Measurements from ENCODE around the gene ADAMTSL3.
"Not testable (repeated sequence)": the region's sequence is repeated elsewhere in the genome, so short reads cannot be mapped to it uniquely, and the experiment has no call there.

The ADAMTSL3 gene

GRCh38 chr15:84033793-84034553 lies 380.1 kb downstream of the ADAMTSL3 start:
- Histone ChIP-seq H3K36me3 (ENCODE audit: control insufficient read depth, insufficient read depth, low read length) (no peaks in the 10 kb centered on the region), H3K27me3 (replicated peaks; ENCODE audit: control insufficient read depth, insufficient read depth, low read length) (no peaks in the 10 kb centered on the region; the same call in 1 of the 2 replicates), H3K4me3 (replicated peaks; ENCODE audit: low read depth, low read length) (no peak overlapping the region)
- DNase-seq (ENCODE audit: extremely low read depth, insufficient read length) = no peak
- no peak for TF ChIP-seq CTCF (IDR thresholded peaks at IDR 0.05; ENCODE audit: insufficient read depth, low read length, poor library complexity, severe bottlenecking)

- Histone ChIP-seq H3K4me3 (replicated peaks; ENCODE audit: low read depth, low read length) (no peak overlapping the region), H3K36me3 (ENCODE audit: control insufficient read depth, insufficient read depth, low read length) (no peaks in the 10 kb centered on the region), H3K27me3 (replicated peaks; ENCODE audit: control insufficient read depth, insufficient read depth, low read length) (no peaks in the 10 kb centered on the region; the same call in 1 of the 2 replicates)
- DNase-seq (ENCODE audit: extremely low read depth, insufficient read length) = no peak
- peak; percentile 54 for TF ChIP-seq CTCF (IDR thresholded peaks at IDR 0.05; ENCODE audit: insufficient read depth, low read length, poor library complexity, severe bottlenecking)
Measured at GRCh38 chr15:84034578-84035398, 380.9 kb downstream of the ADAMTSL3 start.

GRCh38 chr15:84035399-84035766 lies 381.5 kb downstream of the ADAMTSL3 start:
- Histone ChIP-seq H3K27me3 (replicated peaks; ENCODE audit: control insufficient read depth, insufficient read depth, low read length) (no peaks in the 10 kb centered on the region; the same call in 1 of the 2 replicates), H3K36me3 (ENCODE audit: control insufficient read depth, insufficient read depth, low read length) (no peaks in the 10 kb centered on the region), H3K4me3 (replicated peaks; ENCODE audit: low read depth, low read length) (no peak overlapping the region)
- DNase-seq (ENCODE audit: extremely low read depth, insufficient read length) = no peak
- peak; percentile 71 for TF ChIP-seq CTCF (IDR thresholded peaks at IDR 0.05; ENCODE audit: insufficient read depth, low read length, poor library complexity, severe bottlenecking)

GRCh38 chr15:84037301-84037700 lies 383.4 kb downstream of the ADAMTSL3 start:
- H3K4me3 ChIP-seq (replicated peaks; ENCODE audit: low read depth, low read length) = no peak overlapping the region
- TF ChIP-seq CTCF (IDR thresholded peaks at IDR 0.05; ENCODE audit: insufficient read depth, low read length, poor library complexity, severe bottlenecking) = no peak
- H3K27me3 ChIP-seq (replicated peaks; ENCODE audit: control insufficient read depth, insufficient read depth, low read length) = no peaks in the 10 kb centered on the region; the same call in 1 of the 2 replicates
- no peaks in the 10 kb centered on the region for H3K36me3 ChIP-seq (ENCODE audit: control insufficient read depth, insufficient read depth, low read length)
- DNase-seq (ENCODE audit: extremely low read depth, insufficient read length) = no peak

- DNase-seq (ENCODE audit: extremely low read depth, insufficient read length); H3K27me3 ChIP-seq (replicated peaks; ENCODE audit: control insufficient read depth, insufficient read depth, low read length); H3K4me3 ChIP-seq (replicated peaks; ENCODE audit: low read depth, low read length); H3K36me3 ChIP-seq (ENCODE audit: control insufficient read depth, insufficient read depth, low read length): not testable (repeated sequence)
Measured at GRCh38 chr15:84042434-84043056, 388.6 kb downstream of the ADAMTSL3 start.

All from GM06990 (cell line).